Epithelial cell of esophagus (primary cell): ENCODE results near the gene ASB7.
"Not testable (repeated sequence)": the region's sequence is repeated elsewhere in the genome, so short reads cannot be mapped to it uniquely, and the experiment has no call there.

Source experiments
- DNase-seq: peaks from one replicate; pipeline ENCODE4 v3.0.0; 2010; ENCODE audit warnings: low read depth
- H3K4me3 ChIP-seq: 2 replicates; pipeline ENCODE4 v1.5.1; 2011; ENCODE audit warnings: mild to moderate bottlenecking, low read length, control low read depth
- CTCF ChIP-seq: IDR thresholded peaks from 2 replicates; pipeline ENCODE4 v1.5.1; 2011; ENCODE audit warnings: low read depth, mild to moderate bottlenecking, low read length, control low read depth, inconsistent platforms; ENCODE audit not compliant: insufficient read depth; ENCODE audit errors: missing control alignments

ASB7 gene

DNA sequence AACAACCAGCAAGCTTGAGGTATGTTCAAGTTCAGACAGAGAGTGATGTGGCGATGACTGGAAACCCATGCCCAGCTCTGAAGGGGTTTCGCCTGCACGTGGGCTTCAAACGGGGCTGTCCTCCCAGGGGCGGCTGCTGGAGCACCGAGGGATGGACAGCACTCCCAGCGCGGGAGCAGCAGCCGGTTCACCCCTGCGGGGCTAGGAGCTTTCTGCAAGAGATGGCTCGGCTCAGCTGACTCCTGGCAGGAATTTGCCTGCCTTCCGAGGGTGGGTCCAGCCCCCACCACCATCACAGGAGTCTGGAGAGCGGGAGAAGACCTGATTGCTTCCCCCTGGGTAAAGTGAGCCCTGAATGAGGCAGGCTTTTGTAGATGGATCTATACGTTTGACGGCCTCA lies 66.9 kb downstream of the ASB7 start:
- TF ChIP-seq CTCF, result no peak
- DNase-seq, result no peak
- H3K4me3 ChIP-seq, result no peak overlapping the region

DNA sequence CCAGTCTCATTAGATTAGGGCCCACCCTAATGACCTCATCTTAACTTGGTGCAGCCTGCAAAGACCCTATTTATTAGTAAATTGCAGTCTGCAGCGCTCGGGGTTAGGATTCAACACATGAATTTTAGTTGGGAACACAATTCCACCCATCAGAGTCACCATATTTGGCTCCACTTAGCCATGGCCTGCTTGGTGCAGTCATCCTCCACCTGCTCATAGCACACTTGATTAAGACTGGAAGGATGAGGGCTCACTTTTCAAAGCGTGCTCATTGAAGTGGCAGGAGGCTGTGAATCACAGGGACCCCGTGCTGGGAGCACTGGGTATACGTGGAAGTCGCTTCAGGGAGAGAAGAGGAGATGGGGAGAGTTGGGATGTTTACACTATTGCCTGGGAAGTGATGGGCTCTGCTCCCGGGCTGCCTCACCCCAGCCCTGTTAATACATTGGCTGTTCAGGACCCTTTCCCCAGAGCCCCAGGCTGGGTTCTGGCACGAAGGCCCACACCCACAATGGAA lies 68.2 kb downstream of the ASB7 start:
- no peak overlapping the region for H3K4me3 ChIP-seq
- no peak for DNase-seq
- no peak for TF ChIP-seq CTCF

- H3K4me3 ChIP-seq, result no peak overlapping the region
- TF ChIP-seq CTCF, result no peak
- no peak for DNase-seq
Measured at GRCh38 chr15:100671124-100671680, 68.8 kb downstream of the ASB7 start.

DNA sequence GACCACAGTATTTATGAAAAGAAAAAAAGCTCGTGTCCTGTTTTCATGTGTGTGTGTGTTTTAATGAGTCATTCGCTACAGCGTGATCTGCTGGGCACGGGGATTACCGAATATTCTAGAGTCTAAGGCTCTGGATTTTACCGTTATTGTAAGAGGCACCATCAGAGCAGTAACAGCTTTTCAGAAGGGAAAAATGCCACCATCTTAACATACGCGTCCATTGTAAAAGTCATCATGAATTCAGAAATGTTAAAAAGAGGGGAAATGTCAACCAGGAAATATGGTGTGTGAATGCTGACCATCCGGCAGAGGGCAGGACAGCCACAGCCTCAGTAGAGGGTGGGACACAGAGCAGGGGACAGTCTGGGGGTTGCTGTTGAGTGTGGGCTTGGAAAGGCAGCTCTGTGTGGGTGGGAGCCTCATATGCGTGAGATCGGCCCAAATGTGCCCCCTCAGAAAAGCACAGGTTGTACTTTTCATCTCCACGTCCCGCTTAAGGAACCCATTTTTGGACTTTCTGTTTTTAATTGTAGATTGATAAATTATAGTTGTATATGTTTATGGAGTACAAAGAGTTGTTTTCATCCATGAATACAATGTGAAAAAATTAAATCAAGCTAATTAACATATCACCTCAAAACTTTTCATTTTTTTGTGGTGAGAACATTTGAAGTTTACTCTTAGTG lies 69.6 kb downstream of the ASB7 start:
- TF ChIP-seq CTCF, result peak; percentile 59
- no peak overlapping the region for H3K4me3 ChIP-seq
- DNase-seq, result peak; percentile 34

DNA sequence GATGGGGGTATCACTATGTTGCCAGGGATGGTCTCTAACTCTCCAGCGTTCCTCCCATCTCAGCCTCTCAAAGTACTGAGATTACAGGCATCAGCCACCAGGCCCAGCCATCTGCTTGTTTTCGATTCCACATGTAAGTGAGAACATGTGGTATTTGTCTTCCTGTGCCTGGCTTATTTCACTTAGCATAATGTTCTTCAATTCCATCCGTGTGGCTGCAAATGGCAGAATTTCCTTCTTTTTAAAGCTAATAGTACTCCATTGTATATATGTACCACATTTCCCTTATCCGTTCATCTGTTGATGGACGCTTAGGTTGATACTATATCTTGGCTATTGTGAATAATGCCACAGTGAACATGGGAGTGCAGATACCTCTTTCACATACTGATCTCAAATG lies 70.6 kb downstream of the ASB7 start:
- no peak overlapping the region for H3K4me3 ChIP-seq
- no peak for TF ChIP-seq CTCF
- DNase-seq, result no peak

GRCh38 chr15:100679151-100679550 lies 76.8 kb downstream of the ASB7 start:
- not testable (repeated sequence) for H3K4me3 ChIP-seq, DNase-seq

GRCh38 chr15:100680726-100681125 lies 78.3 kb downstream of the ASB7 start:
- no peak overlapping the region for H3K4me3 ChIP-seq
- no peak for TF ChIP-seq CTCF

More at GRCh38 chr15:100680726-100681125, 78.3 kb downstream of the ASB7 start:
- no peak for DNase-seq
